GM18517 (cell line): ENCODE data around the gene CENPS.
"Not testable (repeated sequence)": the region's sequence is repeated elsewhere in the genome, so short reads cannot be mapped to it uniquely, and the experiment has no call there.

Source experiments
- ATAC-seq: cut with Tn5 transposase; IDR thresholded peaks from one replicate; pipeline ENCODE4 v1.9.1; 2021; ENCODE audit warnings: mild to moderate bottlenecking, moderate library complexity; ENCODE audit not compliant: unreplicated experiment

The CENPS gene

DNA sequence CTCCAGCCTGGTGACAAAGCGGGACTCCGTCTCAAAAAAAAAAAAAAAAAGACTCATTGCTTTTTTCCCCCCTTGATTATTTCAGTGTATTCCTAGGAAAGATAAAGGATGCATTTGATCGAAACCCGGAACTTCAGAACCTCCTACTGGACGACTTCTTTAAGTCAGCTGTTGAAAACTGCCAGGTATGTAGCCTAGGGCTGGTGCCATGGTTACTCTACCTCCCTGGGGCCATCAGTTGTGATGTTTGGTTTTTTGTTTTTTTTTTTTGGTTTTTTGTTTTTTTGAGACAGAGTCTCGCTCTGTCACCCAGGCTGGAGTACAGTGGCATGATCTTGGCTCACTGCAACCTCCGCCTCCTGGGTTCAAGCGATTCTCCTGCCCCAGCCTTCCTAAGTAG is 11.5 kb upstream of the CENPS start:
- not testable (repeated sequence) for ATAC-seq

DNA sequence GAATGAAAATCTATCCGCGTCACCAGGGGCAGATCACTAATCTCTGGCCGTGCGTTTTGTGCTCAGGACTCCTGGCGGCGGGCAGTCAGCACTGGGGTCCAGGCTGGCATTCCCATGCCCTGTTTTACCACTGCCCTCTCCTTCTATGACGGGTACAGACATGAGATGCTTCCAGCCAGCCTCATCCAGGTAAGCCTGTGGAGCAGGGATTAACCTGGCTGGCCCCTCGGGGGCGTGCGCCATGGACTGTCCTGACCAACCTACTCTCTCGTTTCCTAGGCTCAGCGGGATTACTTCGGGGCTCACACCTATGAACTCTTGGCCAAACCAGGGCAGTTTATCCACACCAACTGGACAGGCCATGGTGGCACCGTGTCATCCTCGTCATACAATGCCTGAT is 10.9 kb upstream of the CENPS start:
- ATAC-seq: no peak

GRCh38 chr1:10421637-10422036 is 8.6 kb upstream of the CENPS start:
- ATAC-seq: no peak

GRCh38 chr1:10424034-10424433 is 6.2 kb upstream of the CENPS start:
- ATAC-seq: no peak

GRCh38 chr1:10424651-10425050 is 5.6 kb upstream of the CENPS start:
- ATAC-seq: no peak

DNA sequence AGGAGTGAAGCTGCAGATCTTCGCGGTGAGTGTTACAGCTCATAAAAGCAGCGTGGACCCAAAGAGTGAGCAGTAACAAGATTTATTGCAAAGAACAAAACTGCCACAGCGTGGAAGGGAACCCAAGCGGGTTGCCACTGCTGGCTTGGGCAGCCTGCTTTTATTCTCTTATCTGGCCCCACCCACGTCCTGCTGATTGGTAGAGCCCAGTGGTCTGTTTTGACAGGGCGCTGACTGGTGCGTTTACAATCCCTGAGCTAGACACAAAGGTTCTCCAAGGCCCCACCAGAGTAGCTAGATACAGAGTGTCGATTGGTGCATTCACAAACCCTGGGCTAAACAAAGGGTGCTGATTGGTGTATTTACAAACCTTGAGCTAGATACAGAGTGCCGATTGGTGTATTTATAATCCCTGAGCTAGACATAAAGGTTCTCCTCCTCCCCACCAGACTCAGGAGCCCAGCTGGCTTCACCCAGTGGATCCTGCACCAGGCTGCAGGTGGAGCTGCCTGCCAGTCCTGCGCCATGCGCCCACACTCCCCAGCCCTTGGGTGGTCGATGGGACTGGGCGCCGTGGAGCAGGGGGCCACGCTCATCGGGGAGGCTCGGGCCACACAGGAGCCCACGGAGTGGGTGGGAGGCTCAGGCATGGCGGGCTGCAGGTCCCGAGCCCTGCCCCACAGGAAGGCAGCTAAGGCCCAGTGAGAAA is 4.3 kb upstream of the CENPS start:
- not testable (repeated sequence) for ATAC-seq

GRCh38 chr1:10426535-10426848 is 3.7 kb upstream of the CENPS start:
- not testable (repeated sequence) for ATAC-seq

GRCh38 chr1:10428984-10429383 is 1.2 kb upstream of the CENPS start:
- ATAC-seq: no peak

DNA sequence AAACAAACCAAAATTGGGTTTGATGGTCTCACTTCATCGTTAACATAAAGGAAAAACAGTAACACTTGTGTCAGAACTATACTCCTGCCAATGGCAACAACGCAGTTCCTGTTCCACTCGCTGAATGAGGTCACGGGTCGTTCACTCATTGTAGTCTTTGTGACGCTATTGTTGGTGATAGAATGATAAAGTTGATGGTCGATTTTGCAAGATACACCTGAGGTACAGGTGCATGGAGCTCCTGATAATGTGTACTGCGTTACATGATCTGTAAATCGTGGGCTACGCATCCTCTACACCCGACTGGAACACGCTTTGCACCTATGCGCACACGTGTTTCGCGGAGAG is 391 bp upstream of the CENPS start:
- no peak for ATAC-seq

DNA sequence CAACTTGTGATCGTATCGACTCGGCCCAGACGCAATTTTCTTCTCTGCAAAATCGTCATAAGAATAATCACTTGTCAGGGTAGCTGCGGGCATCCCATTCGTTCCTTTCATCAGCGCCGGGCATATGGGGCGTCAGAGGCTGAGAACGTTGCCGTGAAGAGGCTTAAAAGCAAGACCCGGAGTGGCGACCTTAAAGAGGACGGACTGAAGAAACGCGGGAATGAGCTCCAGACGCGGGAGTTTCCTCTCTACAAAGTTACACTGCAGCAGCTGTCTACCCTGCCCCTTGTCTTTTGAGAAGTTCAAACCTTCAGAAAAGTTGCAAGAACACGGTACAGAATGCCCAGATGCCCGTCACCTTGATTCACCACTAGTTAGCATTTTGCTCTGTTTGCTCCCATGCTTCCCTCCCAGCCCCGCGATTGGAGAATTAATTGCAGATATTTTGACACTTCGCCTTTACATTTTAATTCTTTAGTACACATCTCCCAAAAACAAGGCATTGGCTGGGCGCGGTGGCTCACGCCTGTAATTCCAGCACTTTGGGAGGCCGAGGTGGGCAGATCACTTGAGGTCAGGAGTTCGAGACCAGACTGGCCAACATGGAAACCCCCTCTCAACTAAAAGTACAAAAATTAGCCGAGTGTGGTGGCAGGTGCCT is 967 bp downstream of the CENPS start:
- ATAC-seq: no peak

DNA sequence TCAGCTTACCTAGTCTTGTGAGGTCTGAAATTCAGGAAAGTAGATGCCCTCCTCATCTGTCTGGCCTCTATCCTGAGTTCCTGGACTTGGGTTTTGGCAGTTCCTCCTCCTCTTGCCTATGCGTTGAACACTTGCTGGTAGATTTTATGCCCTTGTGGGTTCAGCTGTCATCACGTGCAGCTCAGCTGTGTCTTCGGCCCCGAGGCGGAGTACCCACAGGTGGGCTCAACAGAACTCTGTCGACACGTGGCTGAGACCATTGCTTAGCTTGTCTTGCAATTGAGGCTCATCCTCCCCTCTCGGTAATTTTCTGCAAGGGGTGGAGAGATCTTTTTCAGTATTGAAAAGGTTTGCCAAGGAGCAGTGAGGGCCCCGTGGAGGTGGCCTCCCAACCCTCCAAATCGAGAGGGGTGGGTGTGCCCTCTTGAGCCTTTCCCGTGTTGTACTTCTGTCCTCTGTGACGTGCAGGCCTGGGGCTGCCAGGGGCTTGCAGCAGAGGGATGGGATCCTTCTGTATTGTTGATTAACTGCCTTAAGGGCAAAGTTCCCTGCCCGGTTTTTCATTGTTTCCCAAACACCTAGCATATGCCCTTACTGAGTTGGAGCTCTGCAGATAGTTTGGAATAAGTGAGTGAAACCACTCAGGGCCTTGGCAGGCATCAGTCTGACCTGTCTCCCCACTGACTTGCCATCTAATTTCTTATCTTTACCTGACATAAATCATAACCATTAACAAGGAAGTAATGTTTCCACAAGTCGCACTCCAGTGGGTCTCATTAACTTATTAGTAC is 2.9 kb downstream of the CENPS start:
- ATAC-seq: no peak

GRCh38 chr1:10433790-10434189 is 3.6 kb downstream of the CENPS start:
- no peak for ATAC-seq

GRCh38 chr1:10434590-10434989 is 4.4 kb downstream of the CENPS start:
- ATAC-seq: no peak

GRCh38 chr1:10437052-10437451 is 6.8 kb downstream of the CENPS start:
- no peak for ATAC-seq

DNA sequence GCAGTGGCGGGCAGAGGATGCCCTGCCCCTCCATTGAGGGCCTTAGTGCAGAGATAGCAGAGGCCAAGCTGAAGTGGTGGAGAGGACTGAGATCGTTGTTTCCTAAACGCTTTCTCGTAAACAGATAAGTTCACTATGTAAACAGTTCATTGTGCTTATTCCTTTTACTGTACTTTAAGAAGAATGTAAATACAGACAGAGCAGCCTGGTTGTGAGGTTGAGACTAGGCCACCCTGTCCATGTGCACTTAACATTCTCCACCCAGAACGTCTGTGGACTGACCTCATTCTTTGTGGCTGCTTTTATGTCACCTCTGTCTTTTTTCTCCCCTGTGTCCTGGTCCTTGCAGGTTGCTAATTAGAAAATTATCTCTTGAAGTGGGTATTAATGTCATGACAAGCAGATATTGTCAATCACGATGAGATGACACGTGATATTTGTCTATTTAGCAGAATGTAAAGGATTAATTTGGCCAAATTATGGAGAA is 8.5 kb downstream of the CENPS start:
- no peak for ATAC-seq

DNA sequence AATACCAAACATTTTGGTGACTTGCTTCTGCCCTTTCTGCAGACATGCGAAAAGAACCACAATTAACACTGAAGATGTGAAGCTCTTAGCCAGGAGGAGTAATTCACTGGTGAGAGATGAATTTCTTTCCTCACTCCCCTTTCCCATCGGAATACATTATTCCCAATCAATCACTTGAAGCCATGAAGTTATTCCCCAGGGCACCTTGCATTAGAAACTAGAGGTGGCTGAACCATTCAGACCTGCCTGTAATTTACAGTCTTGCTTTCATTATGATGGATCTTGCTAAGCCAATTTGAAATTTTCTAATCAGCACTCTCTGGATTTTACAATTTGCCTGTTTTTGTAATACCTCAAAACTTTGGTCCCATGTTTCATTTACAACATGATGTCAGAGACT is 10.1 kb downstream of the CENPS start:
- no peak for ATAC-seq

- ATAC-seq: no peak
Measured at GRCh38 chr1:10440794-10441193, 10.6 kb downstream of the CENPS start.

- ATAC-seq: no peak
Measured at GRCh38 chr1:10444248-10444647, 14.0 kb downstream of the CENPS start.

- ATAC-seq: no peak
Measured at GRCh38 chr1:10444795-10445397, 14.7 kb downstream of the CENPS start.

DNA sequence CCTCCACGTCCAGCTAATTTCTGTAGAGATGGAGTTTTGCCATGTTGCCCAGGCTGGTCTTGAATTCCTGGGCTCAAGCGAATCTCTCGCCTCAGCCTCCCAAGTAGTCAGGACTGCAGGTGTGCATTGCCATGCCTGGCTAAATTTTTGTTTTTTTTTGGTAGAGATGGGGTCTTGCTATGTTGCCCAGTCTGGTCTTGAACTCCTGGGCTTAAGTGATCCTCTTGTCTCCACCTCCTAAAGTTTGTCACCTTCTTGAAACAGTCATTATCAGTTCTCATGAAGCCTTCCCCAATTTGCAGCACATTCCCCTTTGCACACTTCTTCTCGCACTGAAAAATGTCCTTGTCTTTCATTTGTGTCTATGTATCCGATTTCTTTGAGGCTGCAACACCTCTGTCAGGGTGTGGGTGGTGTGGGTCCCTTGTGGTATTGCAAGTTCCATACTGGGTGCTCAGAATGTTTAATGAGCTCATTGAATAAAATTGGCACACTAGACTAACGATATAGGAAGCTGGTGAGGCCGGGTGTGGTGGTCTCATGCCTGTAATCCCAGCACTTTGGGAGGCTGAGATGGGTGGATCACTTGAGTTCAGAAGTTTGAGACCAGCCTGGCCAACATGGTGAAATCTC is 16.7 kb downstream of the CENPS start:
- ATAC-seq: no peak

DNA sequence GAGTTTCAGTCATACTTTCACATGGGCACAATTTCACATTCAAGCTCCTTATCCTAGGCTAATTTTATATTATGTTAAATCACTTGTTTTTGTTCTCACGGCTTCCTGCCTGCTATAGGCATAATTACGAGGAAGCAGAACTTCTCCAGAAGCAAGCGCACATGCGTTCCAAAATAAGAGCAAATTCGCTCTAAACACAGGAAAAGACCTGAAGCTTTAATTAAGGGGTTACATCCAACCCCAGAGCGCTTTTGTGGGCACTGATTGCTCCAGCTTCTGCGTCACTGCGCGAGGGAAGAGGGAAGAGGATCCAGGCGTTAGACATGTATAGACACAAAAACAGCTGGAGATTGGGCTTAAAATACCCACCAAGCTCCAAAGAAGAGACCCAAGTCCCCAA is 19.5 kb downstream of the CENPS start, which contains the start of gene CORT:
TSS of gene CORT (plus strand) at position 281 of the 400 bp plus-strand sequence. CDS start 193 bp downstream, outside the sequence.
- ATAC-seq: no peak
